ENCODE measurements around the gene STAMBP.

GRCh38 chr2:73838889-73839534 lies 10.3 kb downstream of the STAMBP start:
- TF ChIP-seq CTCF (IDR thresholded peaks at IDR 0.05; ENCODE audit: low read depth, low read length, poor library complexity, severe bottlenecking) (no peak), EZH2phosphoT487 (IDR thresholded peaks at IDR 0.05; ENCODE audit: borderline replicate concordance, low read length) (no peak)

Data from DOHH2 (cell line).